H1 (cell line): Measurements from ENCODE around the gene GALNT7. TPM values are rescaled to one million over a fixed set of nuclear protein-coding genes. Genes with fewer than 3 reads are reported as not detected.
A peak's percentile ranks its signal among the peaks of the same experiment; 100 is the strongest.

Source experiments
- CTCF ChIA-PET: fragments of 300-600 bp; sonication (Branson Sonifier 250); formaldehyde crosslinking; loops from one replicate; lab custom pipeline; 2021; ENCODE audit not compliant: partially characterized antibody; lab: Charles Lee
- POLR2A ChIA-PET: fragments of 300-600 bp; sonication (Branson Sonifier 250); formaldehyde crosslinking; loops from one replicate; lab custom pipeline; 2021; ENCODE audit warnings: inconsistent platforms; ENCODE audit not compliant: partially characterized antibody; lab: Charles Lee
- DNase-seq, 2 experiments: peaks; one replicate each; pipeline versions ENCODE4 v3.0.0 to v3.0.0-alpha.2; 2010 to 2022; ENCODE audit warnings: low spot score in 2 of 2, low read depth in 1 of 2, mixed read lengths in 1 of 2
- FAIRE-seq: peaks from 2 replicates; lab custom pipeline; 2011; peaks lifted over from hg19 to GRCh38; lab: Jason Lieb, UNC
- H2AFZ ChIP-seq: 2 replicates; pipeline ENCODE4 v1.8.1; 2012; ENCODE audit warnings: low read length, inconsistent platforms
- H2AK5ac ChIP-seq: 2 replicates; pipeline ENCODE4 v1.6.1; 2013; ENCODE audit warnings: low read depth, low read length
- H2BK120ac ChIP-seq: replicated peaks from 2 replicates; pipeline ENCODE3; 2013; ENCODE audit warnings: low read depth, low read length, inconsistent platforms
- H2BK12ac ChIP-seq: 2 replicates; pipeline ENCODE4 v1.6.1; 2013; ENCODE audit warnings: low read depth, low read length
- H2BK15ac ChIP-seq: 2 replicates; pipeline ENCODE4 v1.6.1; 2013; ENCODE audit warnings: low read length
- H2BK20ac ChIP-seq: 2 replicates; pipeline ENCODE4 v1.6.1; 2013; ENCODE audit warnings: low read length
- H2BK5ac ChIP-seq: 2 replicates; pipeline ENCODE4 v1.6.1; 2013; ENCODE audit warnings: low read depth, low read length
- H3K14ac ChIP-seq: 2 replicates; pipeline ENCODE4 v1.6.1; 2013; ENCODE audit warnings: inconsistent platforms; ENCODE audit not compliant: insufficient read length
- H3K18ac ChIP-seq: 2 replicates; pipeline ENCODE4 v1.6.1; 2013; ENCODE audit warnings: low read length; ENCODE audit errors: extremely low read depth
- H3K23ac ChIP-seq: 2 replicates; pipeline ENCODE4 v1.6.1; 2013; ENCODE audit warnings: inconsistent platforms; ENCODE audit not compliant: insufficient read length
- H3K23me2 ChIP-seq: 2 replicates; pipeline ENCODE4 v1.6.1; 2013; ENCODE audit warnings: low read depth, low read length
- H3K27ac ChIP-seq: 2 replicates; pipeline ENCODE4 v1.6.1; 2011; ENCODE audit warnings: low read depth, low read length, inconsistent platforms
- H3K27me3 ChIP-seq, 4 experiments: replicated peaks in 1 of 4; 1 replicate in 1 of 4; 2 replicates in 3 of 4; pipeline versions ENCODE4 v1.6.1 to v1.8.1; 2011 to 2013; ENCODE audit warnings: low read length in 3 of 4, mild to moderate bottlenecking in 3 of 4, inconsistent platforms in 2 of 4, mixed read lengths in 2 of 4, moderate library complexity in 1 of 4; ENCODE audit not compliant: control insufficient read depth in 3 of 4, insufficient read depth in 3 of 4; ENCODE audit errors: extremely low read depth in 1 of 4
- H3K36me3 ChIP-seq, 4 experiments: 2 replicates each; pipeline versions ENCODE4 v1.6.1 to v1.8.1; 2011 to 2013; ENCODE audit warnings: mild to moderate bottlenecking in 4 of 4, low read length in 3 of 4, moderate library complexity in 2 of 4, control low read depth in 1 of 4, inconsistent platforms in 1 of 4; ENCODE audit not compliant: insufficient read depth in 4 of 4, control insufficient read depth in 2 of 4
- H3K4ac ChIP-seq: replicated peaks from 2 replicates; pipeline ENCODE3; 2013; ENCODE audit warnings: low read length, low read depth, mixed read lengths, inconsistent platforms; ENCODE audit not compliant: insufficient read length
- H3K4me1 ChIP-seq, 4 experiments: replicated peaks in 1 of 4; 1 replicate in 1 of 4; 2 replicates in 3 of 4; pipeline versions ENCODE4 v1.6.1 to v1.8.1; 2011 to 2013; ENCODE audit warnings: low read length in 3 of 4, inconsistent platforms in 2 of 4, mixed read lengths in 1 of 4; ENCODE audit not compliant: insufficient read depth in 4 of 4, control insufficient read depth in 3 of 4
- H3K4me2 ChIP-seq, 2 experiments: 2 replicates each; pipeline versions ENCODE4 v1.6.1 to v1.8.1; 2011 to 2013; ENCODE audit warnings: low read depth in 2 of 2, low read length in 2 of 2, control low read depth in 1 of 2, inconsistent platforms in 1 of 2, mild to moderate bottlenecking in 1 of 2; ENCODE audit not compliant: insufficient read depth in 1 of 2
- H3K4me3 ChIP-seq, 4 experiments: fragments of 200-600, 300-600 bp in 1 of 4; sonication (generic), shearing (Covaris generic), sonication (Bioruptor Twin) in 1 of 4; 2 replicates each; pipeline versions ENCODE4 v1.5.1 to v1.8.1; 2011 to 2016; ENCODE audit warnings: low read length in 4 of 4, low read depth in 3 of 4, control low read depth in 2 of 4, inconsistent platforms in 2 of 4, mild to moderate bottlenecking in 2 of 4, mixed read lengths in 1 of 4, moderate library complexity in 1 of 4; ENCODE audit not compliant: insufficient read depth in 2 of 4; ENCODE audit errors: extremely low read depth in 1 of 4
- H3K56ac ChIP-seq: replicated peaks from 2 replicates; pipeline ENCODE3; 2013; ENCODE audit warnings: low read depth, mild to moderate bottlenecking, mixed read lengths, low read length, inconsistent platforms; ENCODE audit not compliant: insufficient read length
- H3K79me1 ChIP-seq: 2 replicates; pipeline ENCODE4 v1.6.1; 2013; ENCODE audit warnings: low read depth, low read length, control low read depth
- H3K79me2 ChIP-seq, 2 experiments: 2 replicates each; pipeline versions ENCODE4 v1.6.1 to v1.8.1; 2012 to 2013; ENCODE audit warnings: low read length in 2 of 2, mild to moderate bottlenecking in 2 of 2, inconsistent platforms in 1 of 2; ENCODE audit not compliant: insufficient read depth in 2 of 2, control insufficient read depth in 1 of 2
- H3K9ac ChIP-seq, 4 experiments: replicated peaks in 1 of 4; 1 replicate in 1 of 4; 2 replicates in 3 of 4; pipeline versions ENCODE4 v1.6.1 to v1.8.1; 2011 to 2013; ENCODE audit warnings: low read depth in 3 of 4, low read length in 3 of 4, control low read depth in 2 of 4, mild to moderate bottlenecking in 2 of 4, moderate library complexity in 2 of 4, inconsistent platforms in 1 of 4; ENCODE audit errors: extremely low read depth in 1 of 4
- H3K9me3 ChIP-seq, 2 experiments: 2 replicates each; pipeline versions ENCODE4 v1.6.1 to v1.8.1; 2012 to 2013; ENCODE audit warnings: mild to moderate bottlenecking in 2 of 2, moderate library complexity in 2 of 2, control low read depth in 1 of 2, inconsistent platforms in 1 of 2, low read depth in 1 of 2, low read length in 1 of 2, mixed read lengths in 1 of 2; ENCODE audit not compliant: insufficient read depth in 2 of 2
- H4K20me1 ChIP-seq, 2 experiments: replicated peaks in 1 of 2; 2 replicates each; pipeline versions ENCODE3 to v1.8.1; 2011 to 2013; ENCODE audit warnings: inconsistent platforms in 2 of 2, low read length in 2 of 2, mild to moderate bottlenecking in 1 of 2; ENCODE audit not compliant: insufficient read depth in 2 of 2, control insufficient read depth in 1 of 2
- H4K5ac ChIP-seq: 2 replicates; pipeline ENCODE4 v1.6.1; 2013; ENCODE audit warnings: low read length, low read depth, mixed read lengths, inconsistent platforms; ENCODE audit not compliant: insufficient read length
- H4K8ac ChIP-seq: 2 replicates; pipeline ENCODE4 v1.8.0; 2013; ENCODE audit warnings: mild to moderate bottlenecking, moderate library complexity, low read length, inconsistent platforms; ENCODE audit not compliant: insufficient read depth; ENCODE audit errors: extremely low read depth
- H4K91ac ChIP-seq: replicated peaks from 2 replicates; pipeline ENCODE3; 2013; ENCODE audit warnings: low read length, mixed read lengths, inconsistent platforms; ENCODE audit not compliant: insufficient read length
- CREB1 ChIP-seq: IDR thresholded peaks from 2 replicates; pipeline ENCODE4 v1.6.1; 2012; ENCODE audit warnings: inconsistent platforms
- POLR2A ChIP-seq, 2 experiments: IDR thresholded peaks; 1 replicate in 1 of 2; 2 replicates in 1 of 2; pipeline ENCODE4 v1.6.1; 2011; ENCODE audit warnings: low read depth in 2 of 2, low read length in 2 of 2, mild to moderate bottlenecking in 2 of 2; ENCODE audit errors: control extremely low read depth in 1 of 2
- WGBS, 2 experiments: shearing (Covaris generic) in 1 of 2; methylation state at CpG; one replicate each; pipeline versions ENCODE4 v1.1.6 to v1.1.7; 2013 to 2015; ENCODE audit warnings: low lambda C conversion rate in 2 of 2, mixed read lengths in 2 of 2, inconsistent platforms in 1 of 2, low coverage in 1 of 2, missing lambda C conversion rate in 1 of 2; ENCODE audit not compliant: insufficient replicate concordance in 2 of 2, insufficient coverage in 1 of 2, insufficient read length in 1 of 2; ENCODE audit errors: extremely low coverage in 1 of 2, missing lambda C conversion rate in 1 of 2; 5-methylcytosine and 5-hydroxymethylcytosine counted together
- polyA plus RNA-seq, 7 experiments: library from polyadenylated mRNA; depleted of rRNA in 3 of 7; stranded (reverse) in 5 of 7; unstranded in 2 of 7; fragments of >200 nt in 5 of 7; fragments of 200-250 nt in 2 of 7; gene quantifications; 1 replicate in 5 of 7; 2 replicates in 1 of 7; 4 replicates in 1 of 7; pipeline versions ENCODE4 v1.2.1 to v1.2.3, GENCODE V29; 2011 to 2013; ENCODE audit warnings: missing spikeins in 2 of 7, mixed read lengths in 2 of 7
- total RNA-seq: library from RNA; stranded (reverse); fragmentation: NEBNext Ultra II Directional; extraction: Animal tissue kit (Norgen Biotek cat#: 25700); gene quantifications from 2 replicates; pipeline ENCODE4 v1.2.1, GENCODE V29; 2021

The GALNT7 gene
- total and polyA plus RNA-seq, 2 of the 8 experiments (the other 6 are each of a cell fraction or from before 2014, with no cell fraction given): 22.4 to 85.5 TPM

DNA sequence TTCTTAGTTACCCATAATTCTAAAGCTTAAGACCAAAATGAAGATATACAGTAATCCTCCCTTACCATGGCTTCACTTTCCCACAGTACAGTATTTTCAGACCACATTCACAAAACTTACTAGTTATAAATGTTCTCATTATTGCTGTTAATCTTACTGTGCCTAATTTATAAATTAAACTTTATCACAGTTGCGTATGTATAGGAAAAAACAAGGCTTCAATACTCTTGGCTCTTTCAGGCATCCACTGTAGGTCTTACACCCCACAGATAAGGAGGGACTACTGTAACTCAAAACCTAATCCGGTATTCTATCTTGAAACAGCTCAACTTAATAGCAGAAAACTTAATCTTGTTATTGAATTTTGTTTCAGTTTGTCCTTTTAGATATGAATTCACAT is 162.0 kb downstream of the GALNT7 start:
- Histone ChIP-seq H3K4ac (no peak overlapping the region), H3K56ac (no peak overlapping the region), H3K4me3 (no peak overlapping the region), H2AFZ (no peak overlapping the region), H3K79me1 (no peaks in the 10 kb centered on the region), H2BK120ac (no peak overlapping the region), H2BK5ac (no peak overlapping the region), H3K79me2 (peaks cover 0 to 19% of the 10 kb centered on the region in 2 experiments; a peak in 3 of 4 replicates), H2BK12ac (no peak overlapping the region), H3K4me1 (peaks cover 0 to 3% (median 1%) of the 10 kb centered on the region in 4 experiments; a peak in 4 of 7 replicates), H4K8ac (no peak overlapping the region), H4K91ac (no peak overlapping the region), H4K20me1 (peaks cover 2 to 4% of the 10 kb centered on the region in 2 experiments), H3K14ac (no peak overlapping the region), H2AK5ac (no peak overlapping the region), H3K23ac (no peak overlapping the region), H2BK15ac (no peak overlapping the region), H3K18ac (no peak overlapping the region), H3K36me3 (peaks cover 6 to 71% (median 27%) of the 10 kb centered on the region in 4 experiments), H3K27ac (no peak overlapping the region), H3K23me2 (peaks cover 3% of the 10 kb centered on the region; the same call in 1 of the 2 replicates), H3K9ac (no peak overlapping the region), H3K9me3 (no peaks in the 10 kb centered on the region), H2BK20ac (no peak overlapping the region), H3K4me2 (no peak overlapping the region), H3K27me3 (no peaks in the 10 kb centered on the region), H4K5ac (no peak overlapping the region)
- DNase-seq: no peak
- 97% methylated on average over 2 of the region's 2 CpGs; no CpG with 5 or more reads in 1 of the 2 experiments for WGBS, 2 experiments
- ChIA-PET POLR2A (interaction anchor here (0.6 to 8.0 kb wide), 13 partner anchors 8 to 317 kb away, joined by 3 to 123 read pairs (median 3); partner anchors contain the start of gene SAP30), CTCF (interaction anchor here (1.2 to 1.7 kb wide), 5 partner anchors 10 to 317 kb away, joined by 3 to 8 read pairs (median 4); no protein-coding TSS in a partner anchor)
- TF ChIP-seq CREB1: no peak
- TF ChIP-seq POLR2A (IDR thresholded peaks at IDR 0.05; ENCODE audit: control extremely low read depth in 1 of 2, low read depth in 2 of 2, low read length in 2 of 2): peak in 1 of 2 experiments; percentile 64; a peak in 2 of 3 replicates
- FAIRE-seq: no peak
